Endothelial cell of umbilical vein (primary cell): ENCODE results near the gene L1CAM. TPM values are rescaled to one million over a fixed set of nuclear protein-coding genes. Genes with fewer than 3 reads are reported as not detected.

Source experiments
- BruUV-seq: library from RNA; stranded (reverse); fragments of 400-500 nt; replicated peaks from 2 replicates; lab custom pipeline; 2021; lab: Mats Ljungman, UMichigan
- CTCF ChIA-PET: fragments of 300-600, 350-600 bp; sonication (Branson Sonifier 250); formaldehyde crosslinking; loops from one replicate; lab custom pipeline; 2021; ENCODE audit warnings: antibody characterized with exemption, inconsistent platforms; lab: Charles Lee
- POLR2A ChIA-PET: fragments of 300-600, 350-600 bp; sonication (Branson Sonifier 250); formaldehyde crosslinking; loops from one replicate; lab custom pipeline; 2021; ENCODE audit warnings: antibody characterized with exemption, inconsistent platforms; lab: Charles Lee
- DNase-seq: peaks from one replicate; pipeline ENCODE4 v3.0.0-alpha.2; 2011; ENCODE audit warnings: low read depth, low spot score
- FAIRE-seq: peaks from 2 replicates; lab custom pipeline; 2011; peaks lifted over from hg19 to GRCh38; lab: Jason Lieb, UNC
- H2AFZ ChIP-seq: 2 replicates; pipeline ENCODE4 v1.6.0; 2012; ENCODE audit warnings: low read depth, low read length, control low read depth, inconsistent platforms
- H3K27ac ChIP-seq: 2 replicates; pipeline ENCODE4 v1.5.1; 2011; ENCODE audit warnings: low read depth, mild to moderate bottlenecking, control low read depth, low read length, moderate library complexity; ENCODE audit not compliant: insufficient read depth
- H3K27me3 ChIP-seq, 2 experiments: 2 replicates each; pipeline versions ENCODE4 v1.6.0 to v1.6.1; 2011; ENCODE audit warnings: low read length in 2 of 2, mixed read lengths in 1 of 2; ENCODE audit not compliant: control insufficient read depth in 2 of 2, insufficient read depth in 2 of 2
- H3K36me3 ChIP-seq, 2 experiments: 2 replicates in 1 of 2; 3 replicates in 1 of 2; pipeline ENCODE4 v1.5.1; 2011; ENCODE audit warnings: low read length in 2 of 2, mild to moderate bottlenecking in 1 of 2, moderate library complexity in 1 of 2; ENCODE audit not compliant: control insufficient read depth in 2 of 2, insufficient read depth in 2 of 2; ENCODE audit errors: extremely low read depth in 1 of 2
- H3K4me1 ChIP-seq: 3 replicates; pipeline ENCODE4 v1.5.1; 2011; ENCODE audit warnings: mild to moderate bottlenecking, low read length; ENCODE audit not compliant: control insufficient read depth, insufficient read depth; ENCODE audit errors: extremely low read depth
- H3K4me2 ChIP-seq: 2 replicates; pipeline ENCODE4 v1.6.1; 2011; ENCODE audit warnings: low read length, control low read depth, mixed read lengths; ENCODE audit not compliant: insufficient read depth
- H3K4me3 ChIP-seq, 3 experiments: fragments of 200-600 bp in 1 of 3; sonication (generic), shearing (Covaris generic) in 1 of 3; replicated peaks in 1 of 3; 2 replicates each; pipeline ENCODE4 v1.5.1; 2011 to 2016; ENCODE audit warnings: control low read depth in 3 of 3, low read length in 3 of 3, mild to moderate bottlenecking in 2 of 3, inconsistent platforms in 1 of 3, low read depth in 1 of 3, moderate library complexity in 1 of 3; ENCODE audit not compliant: insufficient read depth in 1 of 3
- H3K79me2 ChIP-seq: 2 replicates; pipeline ENCODE4 v1.6.0; 2012; ENCODE audit warnings: low read length, inconsistent platforms; ENCODE audit not compliant: control insufficient read depth, insufficient read depth
- H3K9ac ChIP-seq: replicated peaks from 2 replicates; pipeline ENCODE3; 2011; ENCODE audit warnings: low read length, control low read depth; ENCODE audit not compliant: insufficient read depth; ENCODE audit errors: extremely low read depth
- H3K9me1 ChIP-seq: replicated peaks from 3 replicates; pipeline ENCODE4 v1.6.0; 2011; ENCODE audit warnings: mild to moderate bottlenecking, low read length; ENCODE audit not compliant: control insufficient read depth, insufficient read depth; ENCODE audit errors: extremely low read depth
- H3K9me3 ChIP-seq: replicated peaks from 2 replicates; pipeline ENCODE4 v1.5.1; 2012; ENCODE audit warnings: low read length, inconsistent platforms; ENCODE audit not compliant: control insufficient read depth, insufficient read depth
- H4K20me1 ChIP-seq: replicated peaks from 2 replicates; pipeline ENCODE3; 2011; ENCODE audit warnings: mild to moderate bottlenecking, low read length; ENCODE audit not compliant: control insufficient read depth, insufficient read depth; ENCODE audit errors: extremely low read depth
- CTCF ChIP-seq, 2 donors: IDR thresholded peaks; 1 replicate in 1 of 2; 2 replicates in 1 of 2; pipeline ENCODE4 v1.5.1; 2011; ENCODE audit warnings: low read length in 2 of 2, mild to moderate bottlenecking in 2 of 2, moderate library complexity in 2 of 2, control low read depth in 1 of 2, inconsistent platforms in 1 of 2, low read depth in 1 of 2; ENCODE audit not compliant: insufficient read depth in 1 of 2; ENCODE audit errors: extremely low read depth in 1 of 2
- EZH2 ChIP-seq: IDR thresholded peaks from 2 replicates; pipeline ENCODE4 v1.6.1; 2012; ENCODE audit warnings: borderline replicate concordance, low read depth, mild to moderate bottlenecking, moderate library complexity, low read length, inconsistent platforms; ENCODE audit not compliant: severe bottlenecking
- FOS ChIP-seq: IDR thresholded peaks from 2 replicates; pipeline ENCODE4 v1.6.1; 2011; ENCODE audit warnings: mild to moderate bottlenecking, low read length, moderate library complexity, borderline replicate concordance; ENCODE audit not compliant: insufficient read depth
- GATA2 ChIP-seq: IDR thresholded peaks from 2 replicates; pipeline ENCODE4 v1.7.0; 2011; ENCODE audit warnings: low read depth, mild to moderate bottlenecking, moderate library complexity, mixed read lengths, low read length; ENCODE audit not compliant: insufficient read length, insufficient read depth
- JUN ChIP-seq: IDR thresholded peaks from 2 replicates; pipeline ENCODE4 v1.6.1; 2011; ENCODE audit warnings: borderline replicate concordance, low read depth; ENCODE audit not compliant: insufficient read length, insufficient read depth
- MAX ChIP-seq: IDR thresholded peaks from 2 replicates; pipeline ENCODE4 v1.6.1; 2011; ENCODE audit not compliant: insufficient read depth, insufficient read length
- MYC ChIP-seq: IDR thresholded peaks from one replicate; pipeline ENCODE4 v1.6.1; 2011; ENCODE audit warnings: mild to moderate bottlenecking, low read depth, low read length
- POLR2A ChIP-seq: IDR thresholded peaks from 2 replicates; pipeline ENCODE4 v1.6.1; 2012; ENCODE audit warnings: low read depth, mild to moderate bottlenecking, control low read depth, low read length
- POLR2AphosphoS5 ChIP-seq: IDR thresholded peaks from 2 replicates; pipeline ENCODE4 v1.6.1; 2012; ENCODE audit warnings: low read depth, mild to moderate bottlenecking, control low read depth, low read length, moderate library complexity; ENCODE audit not compliant: insufficient read depth
- dilution Hi-C: fragments of 300-500 bp; cut with MboI; formaldehyde crosslinking; loops from one replicate; pipeline ENCODE4 v1.15.0; 2019; ENCODE audit warnings: low sequenced_read_pairs; ENCODE audit not compliant: extremely low pct_ligation_motif_present
- intact Hi-C: fragments of 100-400 bp; cut with micrococcal nuclease; formaldehyde crosslinking; loops from one replicate; pipeline ENCODE4 v1.10.0; 2022
- polyA plus RNA-seq, 4 experiments: library from polyadenylated mRNA; depleted of rRNA in 3 of 4; stranded (reverse) in 3 of 4; unstranded in 1 of 4; fragments of >200 nt; gene quantifications; 2 replicates each; pipeline versions ENCODE4 v1.2.1 to v1.2.3, GENCODE V29; 2011 to 2012; ENCODE audit warnings: missing spikeins in 1 of 4
- total RNA-seq: library from RNA; stranded (reverse); gene quantifications from 2 replicates; pipeline ENCODE4 v1.2.3, GENCODE V29; 2021

L1CAM gene
- total and polyA plus RNA-seq, 2 donors (not counting 3 experiments of a cell fraction or from before 2014, with no cell fraction given), result 0.01 TPM; not detected in 1

DNA sequence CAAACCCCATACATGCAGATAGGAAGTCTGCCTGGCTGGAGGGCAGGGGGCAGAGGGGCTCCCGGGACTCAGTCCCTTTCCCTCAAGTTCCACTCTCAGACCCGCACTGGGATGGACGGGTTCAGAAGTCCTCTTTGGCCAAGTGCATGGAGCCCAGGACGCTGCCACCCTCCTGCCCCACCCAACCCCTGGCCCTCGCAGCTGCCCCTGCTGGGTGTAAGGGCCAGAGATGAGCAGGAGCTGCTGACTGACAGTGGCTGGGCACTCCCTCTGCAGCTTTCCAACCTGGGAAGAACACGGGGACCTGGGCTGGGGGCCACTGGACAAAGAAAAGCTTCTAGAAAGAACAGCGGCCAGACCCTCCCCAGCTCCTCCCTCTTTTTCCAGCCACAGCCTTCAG lies 3.4 kb downstream of the L1CAM start:
- dilution Hi-C loops (no loop called here), intact Hi-C loops (loop anchor here (10.0 kb wide), 1 partner anchor 68 kb away; no protein-coding TSS in a partner anchor)
- Histone ChIP-seq H3K9me3 (no peaks in the 10 kb centered on the region), H4K20me1 (no peaks in the 10 kb centered on the region), H3K79me2 (no peaks in the 10 kb centered on the region), H3K27me3 (peaks cover 25 to 32% of the 10 kb centered on the region in 2 experiments), H3K9ac (no peak overlapping the region), H3K27ac (no peak overlapping the region), H3K4me1 (no peaks in the 10 kb centered on the region), H3K9me1 (no peaks in the 10 kb centered on the region), H3K4me2 (no peak overlapping the region), H2AFZ (no peak overlapping the region), H3K4me3 (no peak overlapping the region), H3K36me3 (no peaks in the 10 kb centered on the region)
- no peak for DNase-seq
- BruUV-seq, result no TSS peak
- CTCF ChIA-PET, result no interaction called here
- TF ChIP-seq EZH2 (no peak), POLR2A (no peak), JUN (no peak), MYC (no peak), MAX (no peak), CTCF (IDR thresholded peaks at IDR 0.05; ENCODE audit: extremely low read depth in 1 of 2, insufficient read depth in 1 of 2, low read depth in 1 of 2, low read length in 2 of 2) (no peak), FOS (no peak), GATA2 (no peak), POLR2AphosphoS5 (no peak)
- FAIRE-seq, result no peak
- POLR2A ChIA-PET, result no interaction called here
